Smooth muscle cell (in vitro differentiated cells): ENCODE results near the gene TIMP2. TPM values are rescaled to one million over a fixed set of nuclear protein-coding genes. Genes with fewer than 3 reads are reported as not detected.

Source experiments
- DNase-seq: peaks from one replicate; lab custom pipeline; 2025; ENCODE audit not compliant: unreplicated experiment; lab: John Stamatoyannopoulos, UW
- H2AFZ ChIP-seq: fragments of 200-600 bp; sonication (generic); 2 replicates; pipeline ENCODE4 v1.6.0; 2016; ENCODE audit warnings: antibody characterized with exemption, low read depth, mild to moderate bottlenecking
- H3F3A ChIP-seq: fragments of 200-600 bp; sonication (generic); 2 replicates; pipeline ENCODE4 v1.6.0; 2017; ENCODE audit warnings: antibody characterized with exemption, low read depth
- H3K27ac ChIP-seq: fragments of 200-600 bp; sonication (generic); 2 replicates; pipeline ENCODE4 v1.5.1; 2016; ENCODE audit warnings: low read depth, mild to moderate bottlenecking
- H3K27me3 ChIP-seq: fragments of 200-600 bp; sonication (generic); 2 replicates; pipeline ENCODE4 v1.6.1; 2016; ENCODE audit warnings: low read depth, mild to moderate bottlenecking
- H3K36me3 ChIP-seq: fragments of 200-600 bp; sonication (generic); 2 replicates; pipeline ENCODE4 v1.5.1; 2016; ENCODE audit warnings: low read depth
- H3K4me1 ChIP-seq: fragments of 200-600 bp; sonication (generic); 2 replicates; pipeline ENCODE4 v1.5.1; 2016; ENCODE audit warnings: low read depth
- H3K4me2 ChIP-seq: fragments of 200-600 bp; sonication (generic); 2 replicates; pipeline ENCODE4 v1.6.0; 2016; ENCODE audit warnings: mild to moderate bottlenecking
- H3K4me3 ChIP-seq: fragments of 200-600 bp; sonication (generic); 2 replicates; pipeline ENCODE4 v1.5.1; 2016; ENCODE audit warnings: mild to moderate bottlenecking
- H3K79me2 ChIP-seq: fragments of 200-600 bp; sonication (generic); 2 replicates; pipeline ENCODE4 v1.6.0; 2016; ENCODE audit warnings: low read depth, mild to moderate bottlenecking
- H3K9ac ChIP-seq: fragments of 200-600 bp; sonication (generic); 2 replicates; pipeline ENCODE4 v1.6.0; 2016; ENCODE audit warnings: low read depth
- H3K9me3 ChIP-seq: fragments of 200-600 bp; sonication (generic); replicated peaks from 2 replicates; pipeline ENCODE4 v1.5.1; 2016; ENCODE audit warnings: low read depth
- H4K20me1 ChIP-seq: fragments of 200-600 bp; sonication (generic); 2 replicates; pipeline ENCODE4 v1.6.0; 2016; ENCODE audit warnings: low read depth
- WGBS: methylation state at CpG from one replicate; pipeline ENCODE4 v1.1.7; 2016; ENCODE audit warnings: low lambda C conversion rate; 5-methylcytosine and 5-hydroxymethylcytosine counted together
- polyA plus RNA-seq: library from polyadenylated mRNA; unstranded; fragments of >200 nt; fragmentation: Nextera tagmentation; extraction: Ambion mirVana; gene quantifications from 2 replicates; pipeline ENCODE4 v1.2.1, GENCODE V29; 2016
- total RNA-seq: library from RNA; depleted of rRNA; stranded (reverse); fragments of >200 nt; gene quantifications from 2 replicates; pipeline ENCODE4 v1.2.3, GENCODE V29; 2014
- TF ChIP-seq, protein P1 (sequence below): fragments of 200-600 bp; sonication (generic); IDR thresholded peaks from 2 replicates; pipeline ENCODE4 v1.5.1; 2017; ENCODE audit warnings: borderline replicate concordance, mild to moderate bottlenecking, antibody characterized with exemption; ENCODE audit not compliant: insufficient read depth, poor library complexity, severe bottlenecking

TIMP2 gene
- total and polyA plus RNA-seq, 2 experiments from 2014 or later: 37.8 to 111 TPM

DNA sequence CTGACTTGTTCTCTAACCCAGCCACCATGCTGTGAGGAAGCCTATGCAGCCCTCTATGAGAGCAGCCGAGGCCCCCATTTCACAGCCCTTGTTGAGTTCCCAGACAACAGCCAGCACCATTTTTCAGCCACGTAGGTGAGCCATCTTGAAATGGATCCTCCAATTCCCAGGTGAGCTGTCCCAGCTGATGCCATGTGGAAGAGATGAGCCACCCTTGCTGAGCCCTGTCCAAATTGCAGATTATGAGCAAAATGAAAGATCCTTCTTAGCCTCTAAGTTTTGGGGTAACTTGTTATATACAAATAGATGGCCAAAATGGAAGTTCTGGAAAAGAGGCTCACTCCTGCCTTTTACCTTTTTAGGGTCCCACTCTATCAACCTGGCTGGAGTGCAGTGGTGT, 25.7 kb upstream of the TIMP2 start:
- Histone ChIP-seq H3F3A (no peaks in the 10 kb centered on the region), H3K4me3 (no peak overlapping the region), H3K36me3 (no peaks in the 10 kb centered on the region), H3K4me1 (no peaks in the 10 kb centered on the region), H3K9me3 (no peaks in the 10 kb centered on the region), H3K27ac (no peak overlapping the region), H3K4me2 (no peak overlapping the region), H3K27me3 (no peaks in the 10 kb centered on the region), H2AFZ (no peak overlapping the region), H3K79me2 (no peaks in the 10 kb centered on the region), H4K20me1 (no peaks in the 10 kb centered on the region), H3K9ac (no peak overlapping the region)
- WGBS: 92% methylated on average over 2 of the region's 2 CpGs
- DNase-seq: no peak
- TF ChIP-seq, protein P1, sequence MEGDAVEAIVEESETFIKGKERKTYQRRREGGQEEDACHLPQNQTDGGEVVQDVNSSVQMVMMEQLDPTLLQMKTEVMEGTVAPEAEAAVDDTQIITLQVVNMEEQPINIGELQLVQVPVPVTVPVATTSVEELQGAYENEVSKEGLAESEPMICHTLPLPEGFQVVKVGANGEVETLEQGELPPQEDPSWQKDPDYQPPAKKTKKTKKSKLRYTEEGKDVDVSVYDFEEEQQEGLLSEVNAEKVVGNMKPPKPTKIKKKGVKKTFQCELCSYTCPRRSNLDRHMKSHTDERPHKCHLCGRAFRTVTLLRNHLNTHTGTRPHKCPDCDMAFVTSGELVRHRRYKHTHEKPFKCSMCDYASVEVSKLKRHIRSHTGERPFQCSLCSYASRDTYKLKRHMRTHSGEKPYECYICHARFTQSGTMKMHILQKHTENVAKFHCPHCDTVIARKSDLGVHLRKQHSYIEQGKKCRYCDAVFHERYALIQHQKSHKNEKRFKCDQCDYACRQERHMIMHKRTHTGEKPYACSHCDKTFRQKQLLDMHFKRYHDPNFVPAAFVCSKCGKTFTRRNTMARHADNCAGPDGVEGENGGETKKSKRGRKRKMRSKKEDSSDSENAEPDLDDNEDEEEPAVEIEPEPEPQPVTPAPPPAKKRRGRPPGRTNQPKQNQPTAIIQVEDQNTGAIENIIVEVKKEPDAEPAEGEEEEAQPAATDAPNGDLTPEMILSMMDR: no peak

DNA sequence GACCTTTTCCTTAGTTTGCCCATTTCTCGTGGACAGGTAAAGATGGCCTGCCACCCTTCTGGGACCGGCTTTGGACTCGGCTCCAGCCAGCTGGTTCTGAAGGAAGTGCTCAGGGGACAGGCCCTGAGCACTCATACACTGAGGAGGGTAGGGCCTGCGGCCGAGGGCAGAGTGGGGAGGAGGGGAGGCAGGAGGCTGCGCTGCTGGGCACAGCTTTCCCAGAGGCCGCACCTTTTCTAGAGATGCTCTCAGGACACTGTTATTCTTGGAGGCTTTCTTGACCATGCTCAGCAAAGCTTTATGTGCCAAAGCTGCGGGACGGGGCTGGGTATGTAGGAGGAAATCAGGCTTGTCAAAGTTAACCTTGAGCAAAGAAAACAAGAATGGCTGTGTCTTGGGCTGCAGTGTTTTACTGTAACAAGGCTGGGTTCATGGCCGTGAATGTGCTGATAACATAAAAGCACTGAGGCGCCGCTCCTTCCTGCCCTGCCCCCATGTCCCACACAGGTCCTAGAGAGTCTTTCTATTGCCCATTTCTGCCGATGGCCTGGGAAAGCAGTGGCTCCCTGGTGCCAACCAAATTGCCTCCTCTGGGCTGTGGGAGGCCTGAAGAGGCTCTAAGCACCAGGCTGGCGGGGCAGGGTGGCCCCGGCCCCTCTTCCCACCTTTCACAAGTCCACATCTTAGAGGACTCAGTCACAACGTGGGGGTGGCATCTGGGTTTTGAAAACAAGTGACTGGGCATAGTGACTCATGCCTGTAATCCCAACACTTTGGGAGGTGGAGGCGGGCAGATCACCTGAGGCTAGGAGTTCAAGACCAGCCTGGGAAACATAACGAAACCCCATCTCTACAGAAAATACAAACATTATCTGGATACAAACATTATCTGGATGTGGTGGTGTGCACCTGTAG, 22.3 kb upstream of the TIMP2 start:
- Histone ChIP-seq H3K79me2 (no peaks in the 10 kb centered on the region), H4K20me1 (no peaks in the 10 kb centered on the region), H3K4me1 (no peaks in the 10 kb centered on the region), H3K9ac (no peak overlapping the region), H3K27me3 (no peaks in the 10 kb centered on the region), H3K9me3 (no peaks in the 10 kb centered on the region), H3F3A (no peaks in the 10 kb centered on the region), H3K27ac (no peak overlapping the region), H3K4me2 (no peak overlapping the region), H2AFZ (peak overlapping the region; percentile 19), H3K36me3 (no peaks in the 10 kb centered on the region), H3K4me3 (no peak overlapping the region)
- WGBS: 70% methylated on average over 18 of the region's 18 CpGs
- no peak for DNase-seq
- TF ChIP-seq, protein P1: no peak

DNA sequence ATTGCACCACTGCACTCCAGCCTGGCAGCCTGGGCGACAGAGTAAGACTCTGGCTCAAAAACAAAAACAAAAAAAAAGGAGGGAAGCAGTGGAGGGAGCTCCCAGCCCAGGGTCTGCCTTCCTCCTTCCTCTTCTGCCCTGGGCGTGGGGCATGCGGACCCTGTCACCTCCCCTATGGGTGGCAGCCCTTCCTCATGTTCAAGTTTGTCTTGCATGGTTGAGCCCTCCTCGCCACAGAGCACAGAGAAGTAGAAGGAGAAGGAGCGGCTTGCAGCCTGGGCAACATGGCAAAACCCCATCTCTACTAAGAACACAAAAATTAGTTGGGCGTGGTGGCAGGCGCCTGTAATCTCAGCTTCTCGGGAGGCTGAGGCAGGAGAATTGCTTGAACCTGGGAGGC, 21.4 kb upstream of the TIMP2 start:
- no peak for DNase-seq
- H3K27me3 ChIP-seq: no peaks in the 10 kb centered on the region
- no peaks in the 10 kb centered on the region for H3K9me3 ChIP-seq
- no peaks in the 10 kb centered on the region for H3F3A ChIP-seq
- H3K36me3 ChIP-seq: no peaks in the 10 kb centered on the region
- H3K27ac ChIP-seq: no peak overlapping the region
- H4K20me1 ChIP-seq: no peaks in the 10 kb centered on the region
- H2AFZ ChIP-seq: no peak overlapping the region
- WGBS: 95% methylated on average over 8 of the region's 8 CpGs
- H3K4me1 ChIP-seq: no peaks in the 10 kb centered on the region
- H3K4me3 ChIP-seq: no peak overlapping the region
- TF ChIP-seq, protein P1: no peak
- H3K79me2 ChIP-seq: no peaks in the 10 kb centered on the region
- H3K4me2 ChIP-seq: no peak overlapping the region
- H3K9ac ChIP-seq: no peak overlapping the region
